ENCODE data around the gene SAMD13. TPM values are rescaled to one million over a fixed set of nuclear protein-coding genes. Genes with fewer than 3 reads are reported as not detected.
A peak's percentile ranks its signal among the peaks of the same experiment; 100 is the strongest.

SAMD13 gene
- total RNA-seq, 3 donors from 2014 or later: 2.1 to 3.1 (median 2.6) TPM

GRCh38 chr1:84367219-84367618, 65.7 kb downstream of the SAMD13 start:
- TF ChIP-seq POLR2AphosphoS5 (IDR thresholded peaks at IDR 0.05) (peak in 1 of 3 donors; percentile 65), CTCF (IDR thresholded peaks at IDR 0.05) (no peak), POLR2A (IDR thresholded peaks at IDR 0.05) (no peak)
- no peaks in the 10 kb centered on the region for H3K4me1 ChIP-seq
- H3K36me3 ChIP-seq: no peaks in the 10 kb centered on the region
- H3K4me3 ChIP-seq: no peak overlapping the region
- DNase-seq (ENCODE audit: low spot score in 2 of 2): no peak
- H3K27me3 ChIP-seq: no peaks in the 10 kb centered on the region
- H3K9me3 ChIP-seq: no peaks in the 10 kb centered on the region
- peak overlapping the region; percentile 62 to 66 for H3K27ac ChIP-seq
- intact Hi-C loops (cut with DNase I; ENCODE audit: low total_unique reads): no loop called here

GRCh38 chr1:84368441-84368840, 66.9 kb downstream of the SAMD13 start:
- no peak for DNase-seq (ENCODE audit: low spot score in 2 of 2)
- intact Hi-C loops (cut with DNase I; ENCODE audit: low total_unique reads): no loop called here
- TF ChIP-seq POLR2AphosphoS5 (IDR thresholded peaks at IDR 0.05): no peak
- no peak for TF ChIP-seq POLR2A (IDR thresholded peaks at IDR 0.05)
- no peak for TF ChIP-seq CTCF (IDR thresholded peaks at IDR 0.05)
- Histone ChIP-seq H3K4me3 (no peak overlapping the region), H3K27me3 (no peaks in the 10 kb centered on the region), H3K9me3 (no peaks in the 10 kb centered on the region), H3K27ac (no peak overlapping the region), H3K36me3 (no peaks in the 10 kb centered on the region), H3K4me1 (no peaks in the 10 kb centered on the region)

DNA sequence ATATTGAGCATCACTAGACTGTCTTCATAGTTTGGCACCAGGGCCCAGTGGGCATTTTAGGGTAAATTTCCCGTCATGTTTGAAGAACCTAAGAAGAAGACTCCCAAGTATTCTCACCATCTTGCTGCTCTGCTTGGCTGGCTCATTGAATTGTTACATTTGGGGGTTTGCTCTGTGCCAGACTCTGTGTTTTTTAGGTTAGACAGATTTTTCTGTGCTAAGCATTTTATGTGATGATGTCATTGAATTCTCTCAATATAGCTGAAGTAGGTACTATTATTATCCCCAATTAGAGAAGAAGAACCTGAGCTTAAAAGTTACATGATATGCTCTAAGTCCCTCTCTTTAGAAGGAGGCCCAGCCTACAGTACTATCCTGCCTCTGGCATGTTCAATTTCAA, 68.8 kb downstream of the SAMD13 start:
- TF ChIP-seq CTCF (IDR thresholded peaks at IDR 0.05) (no peak), POLR2AphosphoS5 (IDR thresholded peaks at IDR 0.05) (no peak), POLR2A (IDR thresholded peaks at IDR 0.05) (no peak)
- no peaks in the 10 kb centered on the region for H3K9me3 ChIP-seq
- H3K4me3 ChIP-seq: no peak overlapping the region
- H3K27me3 ChIP-seq: no peaks in the 10 kb centered on the region
- no peak for DNase-seq (ENCODE audit: low spot score in 2 of 2)
- H3K36me3 ChIP-seq: no peaks in the 10 kb centered on the region
- H3K4me1 ChIP-seq: no peaks in the 10 kb centered on the region
- intact Hi-C loops (cut with DNase I; ENCODE audit: low total_unique reads): no loop called here
- H3K27ac ChIP-seq: no peak overlapping the region

GRCh38 chr1:84370831-84371394, 69.4 kb downstream of the SAMD13 start:
- no peak overlapping the region for H3K27ac ChIP-seq
- H3K27me3 ChIP-seq: no peaks in the 10 kb centered on the region
- no peak for DNase-seq (ENCODE audit: low spot score in 2 of 2)
- H3K4me3 ChIP-seq: no peak overlapping the region
- TF ChIP-seq POLR2A (IDR thresholded peaks at IDR 0.05): no peak
- TF ChIP-seq POLR2AphosphoS5 (IDR thresholded peaks at IDR 0.05): no peak
- no peak for TF ChIP-seq CTCF (IDR thresholded peaks at IDR 0.05)
- H3K9me3 ChIP-seq: no peaks in the 10 kb centered on the region
- intact Hi-C loops (cut with DNase I; ENCODE audit: low total_unique reads): no loop called here
- no peaks in the 10 kb centered on the region for H3K36me3 ChIP-seq
- no peaks in the 10 kb centered on the region for H3K4me1 ChIP-seq

GRCh38 chr1:84373436-84374141, 72.1 kb downstream of the SAMD13 start:
- H3K36me3 ChIP-seq: no peaks in the 10 kb centered on the region
- intact Hi-C loops (cut with DNase I; ENCODE audit: low total_unique reads): no loop called here
- no peaks in the 10 kb centered on the region for H3K9me3 ChIP-seq
- no peaks in the 10 kb centered on the region for H3K4me1 ChIP-seq
- H3K27me3 ChIP-seq: no peaks in the 10 kb centered on the region
- DNase-seq (ENCODE audit: low spot score in 2 of 2): no peak
- TF ChIP-seq POLR2AphosphoS5 (IDR thresholded peaks at IDR 0.05): no peak
- TF ChIP-seq CTCF (IDR thresholded peaks at IDR 0.05): no peak
- no peak for TF ChIP-seq POLR2A (IDR thresholded peaks at IDR 0.05)
- H3K27ac ChIP-seq: peak overlapping the region in 1 of 2 donors; percentile 76
- no peak overlapping the region for H3K4me3 ChIP-seq
